Renal pelvis (tissue), 4 donors: ENCODE measurements around the gene VAV3. TPM values are rescaled to one million over a fixed set of nuclear protein-coding genes. Genes with fewer than 3 reads are reported as not detected.
A peak's percentile ranks its signal among the peaks of the same experiment; 100 is the strongest.
"Not testable (repeated sequence)": the region's sequence is repeated elsewhere in the genome, so short reads cannot be mapped to it uniquely, and the experiment has no call there.

Experiments used
- DNase-seq: peaks from one replicate; pipeline ENCODE4 v3.0.0-alpha.2; 2013
- polyA plus RNA-seq, 3 donors: library from polyadenylated mRNA; unstranded; fragments of 120-200 nt; gene quantifications; one replicate each; pipeline ENCODE4 v1.2.1, GENCODE V29; 2013; ENCODE audit not compliant: insufficient read length in 3 of 3

The VAV3 gene
- polyA plus RNA-seq, 3 donors = 122 to 149 (median 125) TPM

DNA sequence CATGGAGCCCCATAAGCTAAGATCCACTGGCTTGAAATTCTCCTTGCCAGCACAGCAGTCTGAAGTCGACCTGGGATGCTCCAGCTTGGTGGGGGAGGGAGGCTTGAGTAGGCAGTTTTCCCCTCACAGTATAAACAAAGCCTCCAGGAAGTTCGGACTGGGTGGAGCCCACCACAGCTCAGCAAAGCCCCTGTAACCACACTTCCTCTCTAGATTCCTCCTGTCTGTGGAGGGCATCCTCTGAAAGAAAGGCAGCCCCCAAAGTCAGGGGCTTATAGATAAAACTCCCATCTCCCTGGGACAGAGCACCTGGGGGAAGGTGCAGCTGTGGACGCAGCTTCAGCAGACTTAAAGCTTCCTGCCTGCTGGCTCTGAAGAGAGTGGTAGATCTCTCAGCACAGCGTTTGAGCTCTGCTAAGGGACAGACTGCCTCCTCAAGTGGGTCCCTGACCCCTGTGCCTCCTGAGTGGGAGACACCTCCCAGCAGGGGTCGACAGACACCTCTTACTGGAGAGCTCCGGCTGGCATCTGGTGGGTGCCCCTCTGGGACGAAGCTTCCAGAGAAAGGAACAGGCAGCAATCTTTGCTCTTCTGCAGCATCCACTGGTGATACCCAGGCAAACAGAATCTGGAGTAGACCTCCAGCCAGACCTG lies 120.3 kb downstream of the VAV3 start:
- DNase-seq = not testable (repeated sequence)

DNA sequence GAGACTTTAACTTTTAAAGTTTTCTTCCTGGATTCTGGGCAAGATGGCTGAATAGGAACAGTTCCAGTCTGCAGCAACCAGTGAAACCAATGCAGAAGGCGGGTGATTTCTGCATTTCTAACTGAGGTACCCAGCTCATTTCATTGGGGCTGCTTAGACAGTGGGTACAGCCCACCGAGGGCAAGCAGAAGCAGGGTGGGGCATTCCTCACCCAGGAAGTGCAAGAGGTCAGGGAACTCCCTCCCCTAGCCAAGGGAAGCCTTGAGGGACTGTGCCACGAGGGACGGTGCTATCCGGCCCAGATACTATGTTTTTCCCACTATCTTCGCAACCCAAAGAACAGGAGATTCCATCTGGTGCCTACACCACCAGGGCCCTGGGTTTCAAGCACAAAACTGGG lies 121.0 kb downstream of the VAV3 start:
- DNase-seq = no peak

DNA sequence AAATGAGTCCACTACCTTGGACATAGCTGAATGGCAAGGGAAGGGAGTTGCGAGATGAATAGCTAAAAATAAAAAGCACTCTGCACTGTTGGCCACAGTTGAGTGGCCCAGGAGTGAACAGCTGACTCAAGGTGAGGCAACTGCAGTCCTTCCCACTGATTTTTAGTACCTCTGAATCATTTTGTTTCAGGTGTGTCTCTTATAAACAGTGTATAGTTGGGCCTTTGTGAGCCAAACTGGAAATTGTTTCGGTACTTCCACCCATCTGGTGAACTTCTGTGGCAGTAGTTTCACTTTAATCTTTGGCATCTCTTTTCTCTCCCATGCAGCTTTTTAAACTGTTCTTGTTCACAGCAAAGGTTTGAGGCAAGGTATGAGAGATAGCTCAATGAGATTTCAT lies 122.7 kb downstream of the VAV3 start:
- DNase-seq = no peak

DNA sequence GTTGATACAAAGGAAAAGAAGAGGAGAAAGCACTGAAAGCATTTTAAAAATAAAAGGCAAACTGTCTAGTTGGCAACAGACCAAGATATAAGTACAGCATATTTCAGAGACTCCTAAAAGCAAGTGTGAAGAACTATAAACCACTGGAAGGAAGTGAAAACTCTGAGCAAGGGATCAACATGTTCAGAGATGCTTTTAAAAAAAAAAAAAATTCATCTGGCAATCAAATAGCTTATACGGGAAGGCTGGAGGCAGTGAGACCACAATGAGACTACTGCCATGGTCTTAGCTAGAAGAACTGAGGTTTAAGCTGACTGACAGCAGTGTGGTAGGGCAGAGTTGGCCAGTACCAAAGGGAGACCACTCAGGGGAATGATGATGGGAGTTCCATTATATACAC lies 124.3 kb downstream of the VAV3 start:
- no peak for DNase-seq

DNA sequence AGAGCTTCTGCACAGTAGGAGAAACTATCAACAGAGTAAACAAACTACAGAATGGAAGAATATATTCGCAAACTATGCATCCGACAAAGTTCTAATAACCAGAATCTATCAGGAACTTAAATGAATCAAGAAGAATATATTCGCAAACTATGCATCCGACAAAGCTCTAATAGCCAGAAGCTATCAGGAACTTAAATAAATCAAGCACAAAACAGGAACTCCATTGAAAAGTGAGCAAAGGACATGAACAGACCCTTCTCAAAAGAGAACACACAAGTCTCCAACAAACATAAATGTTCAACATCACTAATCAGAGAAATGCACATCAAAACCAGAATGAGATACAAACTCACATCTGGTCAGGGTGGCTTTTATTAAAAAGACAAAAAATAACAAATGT lies 126.9 kb downstream of the VAV3 start:
- DNase-seq = no peak

DNA sequence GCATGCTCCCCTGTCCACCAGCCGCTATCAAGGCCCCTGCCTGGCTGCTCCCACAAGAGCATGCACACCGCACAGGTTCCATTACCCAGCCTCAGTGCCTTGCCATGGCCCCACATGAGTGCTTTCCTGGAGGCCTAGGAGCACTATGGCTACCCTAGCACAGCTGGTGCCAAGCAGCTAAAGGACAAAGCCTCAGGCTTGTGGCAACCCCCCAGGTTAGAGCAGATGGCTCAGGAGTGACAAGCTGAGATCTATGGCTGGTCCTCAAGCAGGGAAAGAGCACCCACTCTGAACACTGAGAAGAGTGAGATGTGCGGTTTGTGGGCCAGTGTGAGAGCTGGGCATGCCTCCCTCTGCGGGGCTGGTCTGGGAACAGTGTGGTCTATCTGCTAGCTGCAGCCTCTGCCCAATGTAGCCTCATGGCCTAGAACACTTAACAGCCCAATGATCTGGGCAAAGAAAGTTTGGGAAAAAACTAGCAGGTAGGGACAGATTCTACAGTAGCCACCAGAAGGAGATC lies 129.8 kb downstream of the VAV3 start:
- DNase-seq = no peak

DNA sequence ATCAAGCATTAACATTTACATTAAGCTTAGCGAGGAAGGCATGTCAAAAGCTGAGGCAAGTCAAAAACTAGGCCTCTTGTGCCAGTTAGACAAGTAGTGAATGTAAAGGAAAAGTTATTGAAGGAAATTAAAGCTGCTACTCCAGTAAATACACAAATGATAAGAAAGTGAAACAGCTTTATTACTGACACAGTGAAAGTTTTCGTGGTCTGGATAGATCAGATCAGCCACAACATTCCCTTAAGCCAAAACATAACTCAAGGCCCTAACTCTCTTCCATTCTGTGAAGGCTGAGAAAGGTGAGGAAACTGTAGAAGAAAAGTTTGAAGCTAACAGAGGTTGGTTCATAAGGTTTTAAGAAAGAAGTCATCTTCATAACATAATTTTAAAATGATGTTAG lies 131.9 kb downstream of the VAV3 start:
- no peak for DNase-seq

DNA sequence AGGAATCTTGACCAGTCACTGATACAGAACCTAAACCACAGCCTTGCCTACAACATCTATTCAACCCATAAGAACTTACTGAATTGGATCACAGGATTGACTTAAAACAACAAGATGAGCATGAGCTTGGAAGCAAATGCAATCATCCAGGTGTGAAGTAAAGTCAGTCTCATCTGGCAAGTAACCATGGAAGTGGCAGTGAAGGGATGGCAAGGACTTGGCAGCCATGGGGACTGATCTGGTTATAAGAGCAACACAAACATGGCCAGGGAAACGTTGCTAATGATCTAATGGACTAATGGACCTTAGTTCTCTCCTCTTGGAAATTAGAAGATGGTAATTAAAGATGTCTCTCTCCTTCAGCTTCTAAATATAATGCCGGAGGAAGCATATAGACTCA lies 133.1 kb downstream of the VAV3 start:
- no peak for DNase-seq

DNA sequence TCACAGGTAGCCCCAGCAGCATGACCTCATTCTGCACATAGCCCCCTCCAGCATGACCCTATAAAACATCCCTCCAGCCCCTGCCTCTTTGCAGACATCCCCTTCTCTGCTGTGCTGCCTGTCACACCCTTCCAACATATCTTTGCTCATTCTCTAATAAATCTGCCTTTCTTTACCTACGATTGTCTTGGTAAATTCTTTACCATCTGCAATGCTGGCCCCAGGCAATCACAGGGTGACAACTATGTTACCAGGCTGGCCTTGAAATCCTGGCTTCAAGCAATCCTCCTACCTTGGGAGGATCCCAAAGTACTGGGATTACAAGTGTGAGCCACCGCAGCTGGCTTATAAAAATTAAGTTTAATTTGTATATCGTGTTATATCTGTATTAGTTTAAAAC lies 134.5 kb downstream of the VAV3 start:
- no peak for DNase-seq

DNA sequence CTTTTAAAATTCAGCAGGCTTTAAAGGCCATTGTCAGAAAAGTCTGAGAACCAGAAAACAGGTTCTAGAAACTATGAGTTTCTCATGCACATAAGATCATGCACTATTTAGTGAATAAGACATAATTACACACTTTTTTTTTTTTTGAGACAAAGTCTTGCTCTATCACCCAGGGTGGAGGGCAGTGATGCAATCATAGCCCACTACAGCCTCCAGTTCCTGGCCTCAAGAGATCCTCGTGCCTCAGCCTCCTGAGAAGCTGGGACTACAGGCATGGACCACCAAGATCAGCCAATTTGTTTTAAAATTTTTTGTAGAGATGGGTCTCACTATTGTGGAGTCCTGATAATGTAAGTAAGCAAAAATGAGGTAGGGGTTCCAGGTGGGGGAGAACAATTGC lies 134.9 kb downstream of the VAV3 start:
- DNase-seq = no peak

DNA sequence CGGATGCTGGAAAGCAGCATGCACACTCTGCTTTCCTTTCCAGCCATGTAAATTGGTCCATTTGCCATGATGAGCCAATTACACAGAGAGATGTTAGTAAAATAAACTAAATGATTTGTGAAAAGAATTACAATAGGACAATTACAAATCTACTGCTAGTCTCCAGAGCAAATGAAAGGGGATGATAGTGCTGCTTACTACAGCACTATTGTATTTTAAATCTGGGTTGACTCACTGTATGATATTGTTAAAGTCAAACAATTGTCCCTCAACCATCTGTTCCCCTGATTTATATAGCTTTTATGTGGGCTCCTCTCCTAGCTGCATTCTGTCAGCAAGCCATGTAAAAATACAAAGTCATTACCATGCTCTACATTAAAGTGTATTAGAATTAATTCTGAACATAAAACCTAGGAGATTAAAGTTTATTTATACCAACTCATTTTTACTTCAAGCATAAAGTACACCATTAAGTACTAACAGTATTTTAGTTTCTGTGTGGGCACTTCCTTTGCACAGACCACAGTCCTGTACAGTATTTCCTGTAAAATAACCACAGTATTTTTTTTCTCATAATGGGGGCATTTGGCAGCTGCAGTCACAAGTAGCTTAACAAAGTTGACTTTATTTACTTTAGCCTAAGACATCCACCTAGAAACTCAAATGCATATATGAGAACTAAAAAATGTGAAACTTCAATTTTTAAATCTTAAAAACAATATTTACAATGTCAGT lies 135.8 kb downstream of the VAV3 start:
- DNase-seq = no peak

DNA sequence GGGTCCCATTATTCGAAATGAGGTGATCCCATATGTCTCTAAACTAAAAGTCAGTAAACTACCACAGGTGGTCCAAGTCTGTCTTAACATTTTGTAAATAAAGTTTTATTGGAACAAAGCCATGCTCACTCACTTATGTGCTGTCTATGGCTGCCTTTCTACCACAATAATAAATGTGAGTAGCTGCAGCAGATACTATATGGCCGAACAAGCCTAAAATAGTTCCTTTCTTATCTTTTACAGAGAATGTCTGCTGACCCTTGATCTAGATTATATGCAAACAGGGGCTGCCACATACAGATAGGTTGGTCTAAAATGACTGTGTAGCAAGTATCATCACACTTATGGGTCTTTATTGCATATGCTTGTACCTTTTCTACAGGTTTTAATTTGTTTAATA lies 140.0 kb downstream of the VAV3 start:
- no peak for DNase-seq

DNA sequence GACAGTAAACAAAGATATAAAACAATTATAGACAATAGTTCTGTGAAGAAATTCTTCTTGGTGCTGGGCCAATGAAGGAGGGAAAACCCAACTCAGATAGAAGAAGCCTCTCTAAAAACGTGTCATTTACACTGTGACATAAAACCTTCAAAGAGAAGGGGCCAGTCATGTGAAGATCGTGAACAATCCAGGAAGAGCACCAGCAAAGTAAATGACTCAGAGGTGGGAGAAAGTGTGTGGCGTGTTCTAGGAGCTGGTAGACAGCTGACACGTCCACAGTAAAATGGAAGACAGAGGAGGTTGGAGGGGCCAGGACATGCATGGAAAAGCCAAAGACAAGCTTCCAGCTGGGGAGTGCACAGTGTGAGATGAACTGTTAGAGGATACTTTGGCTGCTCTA lies 143.6 kb downstream of the VAV3 start:
- no peak for DNase-seq

DNA sequence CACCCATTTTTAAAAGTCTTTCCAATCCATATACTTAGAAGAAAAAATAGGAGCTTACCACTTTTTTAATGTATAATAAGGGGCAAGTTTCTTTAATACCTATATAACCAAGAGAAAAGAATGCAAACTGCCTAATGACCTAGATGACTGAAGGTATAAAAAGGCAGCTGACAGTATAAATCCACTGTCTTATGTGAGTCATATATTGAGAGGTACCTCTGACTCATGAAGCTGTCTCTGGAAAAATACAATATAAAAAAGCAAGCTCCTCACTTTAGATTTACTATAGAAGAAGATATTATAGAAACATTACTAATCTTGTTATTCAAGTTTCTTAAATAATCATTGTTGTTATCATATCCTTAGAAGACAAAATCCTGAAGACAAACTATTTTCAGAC lies 144.2 kb downstream of the VAV3 start:
- no peak for DNase-seq

DNA sequence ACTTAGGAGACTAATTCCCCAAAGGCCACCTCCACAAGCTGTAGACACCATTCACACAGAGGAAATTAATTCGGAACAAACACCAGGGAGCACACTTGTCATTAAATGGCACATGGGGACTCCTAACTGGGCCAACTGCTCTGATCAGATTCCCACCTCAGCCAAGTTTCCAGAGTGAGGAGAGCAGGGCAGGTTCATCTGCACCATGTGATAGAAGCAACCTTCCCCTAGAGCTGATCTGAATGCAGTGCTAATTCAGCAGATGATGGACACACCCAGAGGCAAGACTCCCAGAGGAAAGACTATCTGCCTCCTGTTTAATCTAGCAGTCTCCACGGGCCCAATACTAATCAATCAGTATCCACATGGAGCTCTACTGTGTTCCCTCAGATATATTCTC lies 147.0 kb downstream of the VAV3 start:
- DNase-seq = no peak

DNA sequence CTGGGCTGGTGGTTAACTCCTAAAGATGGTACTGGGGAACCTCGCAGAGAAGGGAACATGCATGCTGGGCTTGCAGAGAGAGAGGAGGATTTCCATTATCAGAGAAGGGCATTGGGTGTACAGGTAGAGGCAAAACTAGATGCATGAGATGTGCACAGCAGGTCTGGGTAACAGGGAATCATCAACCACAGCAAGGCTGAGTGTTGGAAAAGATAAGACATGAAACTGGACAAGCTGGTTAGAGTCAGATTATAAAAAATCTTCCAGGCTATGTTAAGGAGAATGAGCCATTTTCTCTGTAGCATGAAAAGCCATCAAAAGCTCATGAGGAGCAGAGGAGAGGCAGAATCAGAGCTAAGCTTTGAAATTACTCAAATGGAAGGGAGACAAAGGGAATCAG lies 147.8 kb downstream of the VAV3 start:
- no peak for DNase-seq

DNA sequence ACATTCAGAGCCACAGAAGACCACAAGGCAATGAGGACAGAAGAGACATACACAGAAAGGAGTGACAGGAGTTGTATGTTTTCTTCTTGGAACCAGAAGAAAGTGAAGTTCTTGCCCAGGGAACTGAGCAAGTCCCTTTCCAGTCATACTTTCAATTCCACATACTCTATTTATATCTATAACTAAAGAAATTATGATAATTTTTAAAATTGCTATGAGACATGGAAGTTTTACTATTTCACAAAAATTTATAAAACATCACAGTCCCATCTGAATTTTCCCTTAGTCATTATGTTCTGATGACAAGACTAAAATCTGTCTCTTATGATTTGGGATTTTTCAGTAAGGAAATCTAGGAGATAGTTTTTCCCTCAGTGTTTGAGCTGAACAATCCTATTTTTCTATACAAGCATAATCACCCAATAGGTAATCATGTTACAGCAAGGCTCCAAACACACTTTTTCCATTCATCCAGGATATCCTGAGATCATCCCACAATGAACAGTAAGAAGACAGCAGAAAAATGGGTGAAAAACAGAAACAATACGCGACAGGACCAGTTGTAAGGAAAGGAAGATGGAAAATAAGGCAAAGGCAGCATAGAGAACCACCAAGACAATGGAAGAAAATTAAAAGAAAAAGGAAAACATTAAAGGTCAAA lies 154.6 kb downstream of the VAV3 start:
- DNase-seq = no peak

DNA sequence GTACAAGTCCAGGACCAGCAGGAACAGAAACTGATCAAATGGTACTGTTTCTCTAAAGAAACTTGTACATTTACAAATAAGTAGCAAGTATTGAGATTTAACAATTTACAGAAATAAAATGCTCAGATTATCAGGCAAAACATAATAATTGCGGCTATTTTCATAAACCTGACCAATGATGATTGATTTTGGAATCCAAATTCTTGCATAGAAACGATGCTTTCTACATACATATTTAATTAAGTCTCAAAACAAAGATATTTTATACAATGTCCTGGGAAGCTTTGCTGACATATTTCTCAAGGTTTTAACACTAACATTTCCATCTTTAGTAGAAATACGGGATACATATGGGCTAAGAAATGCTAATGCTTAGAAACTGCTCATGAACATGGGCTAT lies 157.1 kb downstream of the VAV3 start:
- DNase-seq = no peak

DNA sequence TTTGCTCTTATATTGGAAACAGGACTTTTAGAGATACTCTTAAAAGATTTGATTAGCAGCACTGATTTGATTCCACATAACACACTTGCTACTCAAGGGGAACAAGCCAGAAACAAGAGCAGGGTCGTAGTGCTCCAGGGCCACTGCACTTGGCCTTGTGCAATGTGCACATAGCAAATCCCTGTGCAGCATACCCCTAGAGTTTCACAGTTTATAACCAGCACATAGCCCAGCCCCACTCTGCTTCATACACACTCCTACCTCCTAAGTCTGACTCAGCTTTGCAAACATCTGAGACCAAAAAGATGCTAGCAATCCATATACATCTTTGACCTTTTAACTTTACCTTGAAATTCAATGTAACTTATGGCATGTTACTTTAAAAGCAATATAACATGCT lies 157.6 kb downstream of the VAV3 start:
- no peak for DNase-seq

DNA sequence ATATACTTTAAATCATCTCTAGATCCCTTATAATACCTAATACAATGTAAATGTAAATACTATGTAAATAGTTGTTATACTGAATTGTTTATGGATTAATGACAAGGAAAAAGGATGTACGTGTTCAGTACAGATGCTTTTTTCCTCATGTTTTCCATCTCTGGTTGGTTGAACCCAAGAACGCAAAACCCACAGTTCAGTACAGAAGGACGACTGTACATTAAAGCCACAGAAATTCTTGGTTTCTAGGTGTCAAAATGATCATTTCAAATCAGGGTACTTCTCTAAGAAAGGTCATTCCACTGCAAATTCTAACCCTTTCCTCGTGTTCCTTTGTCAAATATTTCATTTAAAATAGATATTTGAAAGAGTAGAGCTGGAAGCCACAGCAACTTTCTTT lies 158.1 kb downstream of the VAV3 start:
- DNase-seq = no peak

DNA sequence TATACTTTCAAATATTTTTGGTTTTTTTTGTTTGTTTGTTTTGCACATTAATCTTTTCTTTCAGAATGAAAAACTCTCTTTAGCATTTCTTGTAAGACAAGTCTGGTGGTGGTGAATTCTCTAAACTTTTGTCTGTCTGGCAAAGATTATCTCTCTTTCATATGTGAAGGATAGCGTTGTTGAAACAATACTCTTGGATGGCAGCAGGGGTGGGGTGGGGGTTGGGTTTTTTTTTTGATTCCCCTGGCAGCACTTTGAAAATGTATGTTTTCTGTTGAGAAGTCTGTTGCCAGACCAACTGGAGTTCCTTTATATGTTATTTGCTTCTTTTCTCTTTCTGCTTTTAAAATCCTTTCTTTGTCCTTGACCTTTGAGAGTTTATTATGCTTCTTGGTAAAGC lies 160.2 kb downstream of the VAV3 start:
- no peak for DNase-seq

DNA sequence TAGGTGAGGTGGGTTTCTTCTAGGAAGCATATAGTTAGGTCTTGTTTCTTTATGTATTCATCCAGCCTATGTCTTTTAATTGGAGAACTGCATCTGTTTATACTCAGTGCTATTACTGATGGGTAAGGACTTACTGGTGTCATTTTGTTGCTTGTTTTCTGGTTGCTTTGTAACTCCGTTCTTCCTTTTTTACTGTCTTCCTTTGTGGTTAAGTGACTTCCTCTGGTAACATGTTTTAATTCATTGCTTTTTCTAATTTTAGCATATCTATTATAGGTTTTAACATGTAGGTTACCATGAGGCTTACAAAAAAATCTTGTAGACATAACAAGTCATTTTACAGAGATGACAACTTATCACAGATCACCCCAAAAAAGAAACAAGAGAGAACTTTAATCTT lies 160.8 kb downstream of the VAV3 start:
- DNase-seq = no peak

DNA sequence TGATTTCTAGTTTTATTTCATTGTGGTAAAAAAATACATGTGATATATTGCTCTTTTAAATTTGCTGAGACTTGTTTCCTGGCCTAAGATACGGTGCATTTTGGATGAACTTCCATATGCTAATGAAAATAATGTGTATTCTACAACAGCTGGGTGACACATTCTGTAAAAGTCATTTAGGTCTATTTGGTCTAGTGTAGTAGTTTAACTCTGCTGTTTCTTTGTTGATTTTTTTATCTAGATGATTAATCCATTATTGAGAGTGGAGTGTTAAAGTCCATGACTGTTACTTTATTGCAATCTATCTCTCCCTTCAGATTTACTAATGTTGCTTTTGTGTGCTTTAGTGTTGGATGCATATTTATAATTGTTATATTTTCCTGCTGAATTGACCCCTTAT lies 161.4 kb downstream of the VAV3 start:
- DNase-seq = peak; percentile 15
